ENCODE measurements around the gene HTR3E.

HTR3E gene

GRCh38 chr3:184073621-184074020 is 23.2 kb upstream of the HTR3E start:
- H3K36me3 ChIP-seq (ENCODE audit: low read length): no peaks in the 10 kb centered on the region; the same call in 1 of the 2 replicates
- H3K27ac ChIP-seq (ENCODE audit: low read depth, low read length): no peak overlapping the region
- H2AFZ ChIP-seq (ENCODE audit: low read depth, low read length, severe bottlenecking): no peak overlapping the region
- H3K9me2 ChIP-seq (replicated peaks; ENCODE audit: insufficient read depth, low read length): no peaks in the 10 kb centered on the region
- H3F3A ChIP-seq (ENCODE audit: insufficient read depth): no peaks in the 10 kb centered on the region
- H4K20me1 ChIP-seq (ENCODE audit: low read depth, low read length): no peaks in the 10 kb centered on the region
- H3K9me3 ChIP-seq (ENCODE audit: insufficient read depth, low read length): peaks cover 10% of the 10 kb centered on the region; the same call in 1 of the 2 replicates
- TF ChIP-seq EZH2phosphoT487 (conservative IDR thresholded peaks at IDR 0.05; ENCODE audit: low read length): no peak
- TF ChIP-seq, protein P1, sequence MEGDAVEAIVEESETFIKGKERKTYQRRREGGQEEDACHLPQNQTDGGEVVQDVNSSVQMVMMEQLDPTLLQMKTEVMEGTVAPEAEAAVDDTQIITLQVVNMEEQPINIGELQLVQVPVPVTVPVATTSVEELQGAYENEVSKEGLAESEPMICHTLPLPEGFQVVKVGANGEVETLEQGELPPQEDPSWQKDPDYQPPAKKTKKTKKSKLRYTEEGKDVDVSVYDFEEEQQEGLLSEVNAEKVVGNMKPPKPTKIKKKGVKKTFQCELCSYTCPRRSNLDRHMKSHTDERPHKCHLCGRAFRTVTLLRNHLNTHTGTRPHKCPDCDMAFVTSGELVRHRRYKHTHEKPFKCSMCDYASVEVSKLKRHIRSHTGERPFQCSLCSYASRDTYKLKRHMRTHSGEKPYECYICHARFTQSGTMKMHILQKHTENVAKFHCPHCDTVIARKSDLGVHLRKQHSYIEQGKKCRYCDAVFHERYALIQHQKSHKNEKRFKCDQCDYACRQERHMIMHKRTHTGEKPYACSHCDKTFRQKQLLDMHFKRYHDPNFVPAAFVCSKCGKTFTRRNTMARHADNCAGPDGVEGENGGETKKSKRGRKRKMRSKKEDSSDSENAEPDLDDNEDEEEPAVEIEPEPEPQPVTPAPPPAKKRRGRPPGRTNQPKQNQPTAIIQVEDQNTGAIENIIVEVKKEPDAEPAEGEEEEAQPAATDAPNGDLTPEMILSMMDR (IDR thresholded peaks at IDR 0.05; ENCODE audit: insufficient read depth, low read length, poor library complexity, severe bottlenecking): no peak
- H3K27me3 ChIP-seq (ENCODE audit: low read length): no peaks in the 10 kb centered on the region; the same call in 1 of the 2 replicates
- no peaks in the 10 kb centered on the region for H3K79me2 ChIP-seq (ENCODE audit: insufficient read depth, low read length)
- no peak overlapping the region for H3K9ac ChIP-seq (ENCODE audit: low read length)
- H3K4me3 ChIP-seq (ENCODE audit: insufficient read depth, low read length, poor library complexity, severe bottlenecking): no peak overlapping the region
- no peak overlapping the region for H3K4me2 ChIP-seq (ENCODE audit: low read depth, low read length, poor library complexity, severe bottlenecking)

DNA sequence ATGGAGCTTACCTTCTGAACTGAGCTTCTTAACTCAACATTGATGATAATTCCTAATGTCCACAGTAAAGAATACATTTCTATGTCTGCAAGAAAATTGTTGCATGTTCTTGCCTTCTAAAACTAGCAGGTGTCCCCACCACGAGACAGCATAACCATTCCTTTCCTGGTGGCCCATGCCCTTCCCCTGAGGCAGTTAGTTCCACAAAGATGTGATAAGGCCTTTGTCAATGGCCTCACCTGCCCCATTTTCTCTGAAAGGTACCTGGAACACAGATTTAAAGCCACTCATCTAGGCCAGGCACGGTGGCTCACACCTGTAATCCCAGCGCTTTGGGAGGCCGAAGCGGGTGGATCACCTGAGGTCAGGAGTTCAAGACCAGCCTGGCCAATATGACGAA is 21.0 kb upstream of the HTR3E start:
- Histone ChIP-seq H2AFZ (ENCODE audit: low read depth, low read length, severe bottlenecking) (no peak overlapping the region), H4K20me1 (ENCODE audit: low read depth, low read length) (no peaks in the 10 kb centered on the region), H3K9ac (ENCODE audit: low read length) (no peak overlapping the region), H3F3A (ENCODE audit: insufficient read depth) (no peaks in the 10 kb centered on the region), H3K36me3 (ENCODE audit: low read length) (no peaks in the 10 kb centered on the region), H3K4me3 (ENCODE audit: insufficient read depth, low read length, poor library complexity, severe bottlenecking) (no peak overlapping the region), H3K9me2 (replicated peaks; ENCODE audit: insufficient read depth, low read length) (no peaks in the 10 kb centered on the region), H3K4me2 (ENCODE audit: low read depth, low read length, poor library complexity, severe bottlenecking) (no peak overlapping the region), H3K27ac (ENCODE audit: low read depth, low read length) (no peak overlapping the region), H3K9me3 (ENCODE audit: insufficient read depth, low read length) (0 out of 2 replicates have a peak, but pooled peaks cover under 1% of the 10 kb centered on the region), H3K79me2 (ENCODE audit: insufficient read depth, low read length) (no peaks in the 10 kb centered on the region), H3K27me3 (ENCODE audit: low read length) (no peaks in the 10 kb centered on the region)
- no peak for TF ChIP-seq EZH2phosphoT487 (conservative IDR thresholded peaks at IDR 0.05; ENCODE audit: low read length)
- TF ChIP-seq, protein P1 (IDR thresholded peaks at IDR 0.05; ENCODE audit: insufficient read depth, low read length, poor library complexity, severe bottlenecking): no peak

DNA sequence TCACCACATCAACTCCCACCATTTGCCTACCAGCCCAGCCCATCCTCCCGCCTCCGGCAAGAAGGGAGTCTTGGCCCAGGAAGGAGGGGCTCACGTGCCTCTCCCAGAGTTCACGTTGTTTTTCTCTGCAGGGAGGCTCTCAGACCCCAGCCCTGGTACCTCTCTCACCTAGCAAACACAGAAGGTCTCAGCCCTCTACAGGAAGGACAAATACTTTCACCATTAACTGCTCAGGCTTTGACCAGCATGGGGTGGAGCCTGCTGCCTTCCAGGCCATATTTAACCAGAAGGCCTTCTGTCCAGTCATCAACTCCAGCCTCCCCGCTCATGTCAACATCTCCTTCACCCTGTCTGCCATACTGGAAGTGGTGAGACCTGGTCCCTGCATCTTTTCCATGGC is 19.0 kb upstream of the HTR3E start:
- Histone ChIP-seq H3K27me3 (ENCODE audit: low read length) (no peaks in the 10 kb centered on the region), H3K9me3 (ENCODE audit: insufficient read depth, low read length) (no peaks in the 10 kb centered on the region), H3K4me3 (ENCODE audit: insufficient read depth, low read length, poor library complexity, severe bottlenecking) (no peak overlapping the region), H2AFZ (ENCODE audit: low read depth, low read length, severe bottlenecking) (no peak overlapping the region), H3K9ac (ENCODE audit: low read length) (no peak overlapping the region), H3K27ac (ENCODE audit: low read depth, low read length) (no peak overlapping the region), H3K36me3 (ENCODE audit: low read length) (no peaks in the 10 kb centered on the region), H3K79me2 (ENCODE audit: insufficient read depth, low read length) (no peaks in the 10 kb centered on the region), H3K9me2 (replicated peaks; ENCODE audit: insufficient read depth, low read length) (no peaks in the 10 kb centered on the region), H3F3A (ENCODE audit: insufficient read depth) (no peaks in the 10 kb centered on the region), H3K4me2 (ENCODE audit: low read depth, low read length, poor library complexity, severe bottlenecking) (no peak overlapping the region), H4K20me1 (ENCODE audit: low read depth, low read length) (no peaks in the 10 kb centered on the region)
- TF ChIP-seq EZH2phosphoT487 (conservative IDR thresholded peaks at IDR 0.05; ENCODE audit: low read length): no peak
- TF ChIP-seq, protein P1 (IDR thresholded peaks at IDR 0.05; ENCODE audit: insufficient read depth, low read length, poor library complexity, severe bottlenecking): no peak
